Brain microvascular endothelial cell (primary cell): ENCODE results near the gene IGFLR1.

ENCODE experiments used
- DNase-seq: peaks from one replicate; pipeline ENCODE4 v3.0.0-alpha.2; 2020
- H3K27ac ChIP-seq: fragments of 250-450 bp; sonication (Bioruptor Pico); 2 replicates; pipeline ENCODE4 v1.5.1; 2020; ENCODE audit warnings: mild to moderate bottlenecking, moderate library complexity
- H3K27me3 ChIP-seq: fragments of 250-450 bp; sonication (Bioruptor Pico); replicated peaks from 2 replicates; pipeline ENCODE4 v1.5.1; 2020; ENCODE audit warnings: mild to moderate bottlenecking
- H3K36me3 ChIP-seq: fragments of 250-450 bp; sonication (Bioruptor Pico); replicated peaks from 2 replicates; pipeline ENCODE4 v1.5.1; 2020; ENCODE audit warnings: mild to moderate bottlenecking
- H3K4me3 ChIP-seq: 2 replicates; pipeline ENCODE4 v1.5.1; 2011; ENCODE audit warnings: low read depth, mild to moderate bottlenecking, control low read depth, low read length, moderate library complexity
- CTCF ChIP-seq: IDR thresholded peaks from 2 replicates; pipeline ENCODE4 v1.5.1; 2011; ENCODE audit warnings: low read depth, mild to moderate bottlenecking, moderate library complexity, low read length, control low read depth, inconsistent platforms; ENCODE audit errors: missing control alignments
- in situ Hi-C: cut with HindIII; loops from 2 replicates; pipeline ENCODE4 v1.10.0; 2017; ENCODE audit warnings: low sequenced_read_pairs, low pct_ligation_motif_present

Gene IGFLR1

GRCh38 chr19:35738887-35739229 is 3.4 kb downstream of the IGFLR1 start:
- in situ Hi-C loops, result no loop called here
- Histone ChIP-seq H3K36me3 (peaks cover 32% of the 10 kb centered on the region), H3K4me3 (no peak overlapping the region), H3K27ac (no peak overlapping the region), H3K27me3 (no peaks in the 10 kb centered on the region)
- no peak for DNase-seq
- TF ChIP-seq CTCF, result no peak

GRCh38 chr19:35738021-35738886 is 4.0 kb downstream of the IGFLR1 start:
- no peaks in the 10 kb centered on the region for H3K27me3 ChIP-seq
- H3K4me3 ChIP-seq, result no peak overlapping the region
- DNase-seq, result no peak
- TF ChIP-seq CTCF, result no peak
- no peak overlapping the region for H3K27ac ChIP-seq
- peaks cover 38% of the 10 kb centered on the region for H3K36me3 ChIP-seq
- in situ Hi-C loops, result no loop called here

GRCh38 chr19:35736913-35737886 is 5.1 kb downstream of the IGFLR1 start:
- no peak for DNase-seq
- TF ChIP-seq CTCF, result peak; percentile 21
- peaks cover 46% of the 10 kb centered on the region for H3K36me3 ChIP-seq
- in situ Hi-C loops, result no loop called here
- no peak overlapping the region for H3K27ac ChIP-seq
- no peak overlapping the region for H3K4me3 ChIP-seq
- H3K27me3 ChIP-seq, result no peaks in the 10 kb centered on the region

DNA sequence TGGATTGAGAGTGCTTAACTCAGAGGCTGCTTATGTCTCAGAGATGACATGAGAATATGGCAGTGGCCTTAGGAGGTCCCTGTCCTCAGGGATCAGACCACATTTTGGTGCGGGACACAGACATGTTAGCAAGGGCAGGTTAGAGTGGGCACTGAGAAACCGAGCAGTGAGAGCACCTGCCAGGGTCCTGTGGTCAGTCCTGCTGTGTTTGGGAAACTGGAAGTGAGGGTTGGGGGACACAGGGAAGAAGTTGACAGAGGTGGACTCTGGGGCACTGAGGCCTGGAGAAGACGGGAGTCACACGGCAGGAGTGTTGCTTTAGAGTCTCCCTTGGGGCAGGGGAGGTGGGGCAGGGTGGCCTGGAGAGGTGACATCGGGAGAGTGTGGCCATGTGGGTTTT is 7.4 kb downstream of the IGFLR1 start:
- no peak for DNase-seq
- H3K4me3 ChIP-seq, result no peak overlapping the region
- no peaks in the 10 kb centered on the region for H3K27me3 ChIP-seq
- TF ChIP-seq CTCF, result no peak
- in situ Hi-C loops, result no loop called here
- no peak overlapping the region for H3K27ac ChIP-seq
- peaks cover 67% of the 10 kb centered on the region for H3K36me3 ChIP-seq

- Histone ChIP-seq H3K4me3 (no peak overlapping the region), H3K27ac (no peak overlapping the region), H3K36me3 (peaks cover 73% of the 10 kb centered on the region), H3K27me3 (no peaks in the 10 kb centered on the region)
- no peak for DNase-seq
- no peak for TF ChIP-seq CTCF
- in situ Hi-C loops, result no loop called here
Measured at GRCh38 chr19:35734273-35734672, 8.0 kb downstream of the IGFLR1 start.
